Activated B cell treated with CpG ODN at 0.5 μM for 24 hours (primary cell): ENCODE data around the gene IKBKE. TPM values are rescaled to one million over a fixed set of nuclear protein-coding genes. Genes with fewer than 3 reads are reported as not detected.

Source experiments
- ATAC-seq: fragments of 200-7000 bp; cut with Tn5 transposase; one replicate; pipeline ENCODE4 v1.10.0; 2021; ENCODE audit warnings: low read depth, mild to moderate bottlenecking, moderate library complexity
- CTCF ChIA-PET: fragments of 350-600 bp; sonication (Branson Sonifier 250); formaldehyde crosslinking; loops from one replicate; lab custom pipeline; 2021; ENCODE audit warnings: antibody characterized with exemption; lab: Charles Lee
- POLR2A ChIA-PET: fragments of 350-600 bp; sonication (Branson Sonifier 250); formaldehyde crosslinking; loops from one replicate; lab custom pipeline; 2021; ENCODE audit warnings: antibody characterized with exemption; lab: Charles Lee
- DNase-seq: peaks from one replicate; pipeline ENCODE4 v3.0.0; 2022
- H3K27ac Mint-ChIP-seq: one replicate; pipeline ENCODE4 v1.8.0; 2020; ENCODE audit warnings: mixed read lengths
- H3K27me3 Mint-ChIP-seq: one replicate; pipeline ENCODE4 v1.8.0; 2021; ENCODE audit warnings: mixed read lengths
- H3K36me3 Mint-ChIP-seq: one replicate; pipeline ENCODE4 v1.8.0; 2021; ENCODE audit warnings: low read depth, mixed read lengths
- H3K4me1 Mint-ChIP-seq: one replicate; pipeline ENCODE4 v1.8.0; 2021; ENCODE audit warnings: mixed read lengths
- H3K4me3 Mint-ChIP-seq: one replicate; pipeline ENCODE4 v1.8.0; 2020; ENCODE audit warnings: mild to moderate bottlenecking, mixed read lengths
- H3K9me3 Mint-ChIP-seq: one replicate; pipeline ENCODE4 v1.8.0; 2020; ENCODE audit warnings: mixed read lengths
- CTCF ChIP-seq: fragments of 200-600 bp; IDR thresholded peaks from one replicate; pipeline ENCODE4 v1.8.0; 2022; ENCODE audit warnings: antibody characterized with exemption, mild to moderate bottlenecking
- intact Hi-C: fragments of 100-400 bp; cut with micrococcal nuclease; formaldehyde crosslinking; loops from one replicate; pipeline ENCODE4 v1.15.1; 2024
- total RNA-seq: library from RNA; stranded (reverse); gene quantifications from 2 replicates; pipeline ENCODE4 v1.2.3, GENCODE V29; 2022

IKBKE gene
- total RNA-seq, 1 donor from 2014 or later: 56.3 TPM

- Mint-ChIP-seq H3K4me1 (peaks cover 39% of the 10 kb centered on the region), H3K27ac (no peak overlapping the region), H3K4me3 (no peak overlapping the region), H3K27me3 (no peaks in the 10 kb centered on the region), H3K36me3 (peaks cover 51% of the 10 kb centered on the region), H3K9me3 (no peaks in the 10 kb centered on the region)
- POLR2A ChIA-PET: interaction anchor here (0.5 to 1.2 kb wide), 2 partner anchors 87 to 120 kb away, joined by 4 to 6 read pairs; no protein-coding TSS in a partner anchor
- DNase-seq (no peak), ATAC-seq (no peak)
- intact Hi-C loops: no loop called here
- CTCF ChIA-PET: interaction anchor here (1.0 to 1.2 kb wide), 2 partner anchors 90 to 165 kb away, joined by 3 read pairs; no protein-coding TSS in a partner anchor
- no peak for TF ChIP-seq CTCF
Measured at GRCh38 chr1:206493279-206493678, 23.0 kb downstream of the IKBKE start.

- peak overlapping the region; percentile 58 for H3K4me3 Mint-ChIP-seq
- ChIA-PET POLR2A (interaction anchor here (0.9 to 3.9 kb wide), 6 partner anchors 12 to 89 kb away, joined by 4 to 22 read pairs (median 6); partner anchors contain the start of genes IKBKE and RASSF5), CTCF (interaction anchor here (1.0 to 2.3 kb wide), 8 partner anchors 16 to 439 kb away, joined by 3 to 20 read pairs (median 6); no protein-coding TSS in a partner anchor)
Measured at GRCh38 chr1:206495011-206495461, 24.8 kb downstream of the IKBKE start.

GRCh38 chr1:206495493-206496046, 25.3 kb downstream of the IKBKE start:
- no peak for TF ChIP-seq CTCF
- Mint-ChIP-seq H3K4me3 (peak overlapping the region; percentile 58), H3K9me3 (no peaks in the 10 kb centered on the region), H3K36me3 (peaks cover 53% of the 10 kb centered on the region), H3K4me1 (peaks cover 44% of the 10 kb centered on the region), H3K27ac (peak overlapping the region; percentile 84), H3K27me3 (no peaks in the 10 kb centered on the region)
- POLR2A ChIA-PET: interaction anchor here (0.5 to 3.9 kb wide), 8 partner anchors 12 to 88 kb away, joined by 4 to 22 read pairs (median 4); partner anchors contain the start of genes IKBKE and RASSF5
- ATAC-seq (peak; percentile 29), DNase-seq (no peak)
- CTCF ChIA-PET: interaction anchor here (0.8 to 2.3 kb wide), 12 partner anchors 10 to 438 kb away, joined by 3 to 20 read pairs (median 4); no protein-coding TSS in a partner anchor
- intact Hi-C loops: loop anchor here (1.0 kb wide), 1 partner anchor 12 kb away; the partner anchor contains the start of gene RASSF5

More at GRCh38 chr1:206495011-206495461, 24.8 kb downstream of the IKBKE start:
- ATAC-seq (no peak), DNase-seq (no peak)
- intact Hi-C loops: no loop called here
- TF ChIP-seq CTCF: no peak
- Mint-ChIP-seq H3K27ac (peak overlapping the region; percentile 84), H3K4me1 (peaks cover 44% of the 10 kb centered on the region), H3K9me3 (no peaks in the 10 kb centered on the region), H3K27me3 (no peaks in the 10 kb centered on the region), H3K36me3 (peaks cover 55% of the 10 kb centered on the region)

GRCh38 chr1:206496131-206496793, 26.0 kb downstream of the IKBKE start:
- Mint-ChIP-seq H3K9me3 (no peaks in the 10 kb centered on the region), H3K4me1 (peaks cover 44% of the 10 kb centered on the region), H3K36me3 (peaks cover 46% of the 10 kb centered on the region), H3K4me3 (peak overlapping the region; percentile 58), H3K27me3 (no peaks in the 10 kb centered on the region), H3K27ac (peak overlapping the region; percentile 84)
- no peak for TF ChIP-seq CTCF
- intact Hi-C loops: loop anchor here (1.0 kb wide), 1 partner anchor 11 kb away; the partner anchor contains the start of gene RASSF5
- DNase-seq (peak; percentile 31), ATAC-seq (peak; percentile 54)
- POLR2A ChIA-PET: interaction anchor here (0.5 to 3.9 kb wide), 8 partner anchors 11 to 219 kb away, joined by 4 to 22 read pairs (median 5); partner anchors contain the start of genes IKBKE and RASSF5
- CTCF ChIA-PET: interaction anchor here (0.6 to 2.3 kb wide), 14 partner anchors 9 to 437 kb away, joined by 3 to 20 read pairs (median 3); no protein-coding TSS in a partner anchor
